ENCODE data around the gene CDC42EP1.
A peak's percentile ranks its signal among the peaks of the same experiment; 100 is the strongest.

Gene CDC42EP1

DNA sequence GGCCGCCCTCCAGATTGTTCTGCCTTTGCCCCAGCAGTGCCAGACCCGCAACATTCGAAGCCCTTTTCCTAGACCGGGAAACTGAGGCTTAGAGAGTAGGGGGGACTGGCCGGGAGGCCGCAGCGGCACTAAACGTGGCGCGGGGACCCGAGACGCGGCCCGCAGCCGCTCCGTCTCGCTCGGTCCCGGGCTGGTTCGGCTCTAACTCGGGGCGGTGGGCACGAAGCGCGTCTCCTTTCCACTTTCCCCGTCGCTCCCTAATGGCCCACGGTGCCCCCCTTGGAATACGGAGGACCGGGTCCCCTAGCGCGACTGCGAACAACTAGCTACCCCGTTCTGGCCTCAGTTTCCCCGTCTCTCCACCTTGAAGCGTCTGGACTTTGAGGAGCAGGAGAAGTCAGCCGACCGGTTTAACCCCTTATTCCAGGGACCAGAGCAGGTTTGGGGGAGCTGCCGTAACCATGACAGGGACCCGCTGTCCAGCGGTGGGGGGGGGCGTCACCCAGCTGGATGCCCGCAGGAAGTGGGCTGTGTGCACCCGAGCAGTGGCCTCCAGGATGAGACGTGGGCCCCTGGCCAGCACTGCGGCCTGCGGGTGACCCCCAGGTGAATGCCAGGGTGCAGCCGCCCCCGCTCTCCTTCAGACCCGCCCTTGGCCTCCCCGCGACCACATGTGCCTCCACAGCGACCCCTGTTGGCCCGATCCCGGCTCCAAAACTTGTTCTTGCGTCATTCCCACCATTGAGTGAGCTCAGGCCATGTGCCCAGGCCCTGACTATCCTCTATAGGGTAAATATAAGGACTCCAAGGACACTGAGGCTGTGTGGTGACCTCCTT, 1.1 kb downstream of the CDC42EP1 start:
- DNase-seq: no peak

DNA sequence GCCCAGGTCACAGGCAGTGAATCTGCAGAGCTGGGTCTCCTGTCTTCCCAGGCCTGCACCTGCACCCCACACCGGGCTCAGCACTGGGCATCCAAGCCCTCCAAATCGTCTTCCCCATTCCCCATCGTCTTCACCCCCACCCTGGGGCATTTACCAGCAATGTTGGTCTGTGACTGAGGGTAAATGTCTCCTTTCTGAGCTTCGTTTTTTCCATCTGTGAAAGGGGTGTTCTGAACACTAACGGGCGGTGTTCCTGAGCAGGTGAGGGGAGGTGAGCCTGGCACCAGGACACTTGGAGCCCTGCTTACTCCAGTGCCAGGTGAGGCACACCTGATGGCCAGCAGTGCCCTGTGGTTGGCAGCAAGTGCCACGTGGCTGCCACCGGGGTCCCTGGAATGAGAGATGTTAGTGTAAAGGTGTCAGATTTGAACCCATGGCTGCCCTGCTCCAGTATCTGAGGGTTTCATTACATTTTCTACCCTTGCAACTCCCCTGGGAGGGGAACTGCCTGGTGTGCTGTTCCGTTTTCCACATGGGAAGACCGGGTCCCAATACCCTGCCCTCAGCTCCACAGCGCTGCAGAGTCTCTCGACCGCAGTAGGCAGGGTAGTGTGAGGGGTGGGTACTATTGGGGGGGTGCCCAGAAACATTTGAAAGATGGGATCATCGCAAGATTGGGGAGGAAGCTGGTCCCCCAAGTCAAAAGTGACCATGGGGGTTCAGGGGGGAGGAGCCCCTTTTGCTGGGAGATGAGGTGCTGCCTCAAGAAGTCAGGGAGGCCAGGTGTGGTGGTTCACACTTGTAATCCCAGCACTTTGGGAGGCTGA, 2.0 kb downstream of the CDC42EP1 start:
- no peak for DNase-seq

DNA sequence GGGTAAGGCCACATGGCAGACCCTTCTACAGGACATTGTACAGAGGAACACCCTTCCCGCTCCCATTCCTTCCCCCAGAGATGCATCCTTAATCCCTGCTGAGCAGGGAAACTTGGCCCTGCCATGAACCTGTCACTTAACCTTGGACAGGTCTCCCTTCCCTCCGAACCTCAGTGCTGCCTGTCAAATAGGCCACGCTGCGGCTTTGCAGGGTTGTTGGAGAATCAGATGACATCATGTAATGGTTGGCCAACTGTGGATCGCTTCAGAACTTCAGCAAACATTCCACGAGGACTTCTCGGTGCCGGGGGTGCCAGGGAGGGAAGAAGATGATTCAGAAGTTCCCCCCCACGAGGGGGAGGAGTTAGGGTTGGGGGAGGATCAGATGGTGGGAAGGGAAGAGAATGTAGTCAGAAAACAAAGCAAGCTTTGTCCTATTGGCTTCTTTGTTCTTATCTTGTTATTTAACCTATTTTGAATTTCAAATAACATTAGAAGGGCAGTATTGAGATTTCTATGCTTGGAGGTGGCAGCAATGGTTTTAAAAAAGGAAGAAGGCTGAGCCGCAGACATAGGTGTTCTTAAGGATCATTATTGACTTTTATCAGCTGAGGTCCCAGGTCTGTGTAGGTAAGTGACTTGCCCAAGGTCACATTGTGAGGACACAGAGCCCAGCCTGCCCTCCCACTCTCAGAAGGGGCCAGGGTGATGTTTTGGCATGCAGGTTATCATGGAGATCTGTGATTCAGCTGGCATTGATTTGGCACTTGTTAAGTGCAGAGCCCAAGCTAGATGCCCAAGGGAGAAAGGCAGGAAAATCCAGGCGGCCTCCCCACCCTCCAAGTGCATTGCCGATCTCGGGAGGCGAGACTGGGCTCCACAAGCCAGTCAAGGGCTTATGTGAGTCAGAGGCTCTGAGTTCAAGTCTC, 3.1 kb downstream of the CDC42EP1 start:
- DNase-seq: no peak

DNA sequence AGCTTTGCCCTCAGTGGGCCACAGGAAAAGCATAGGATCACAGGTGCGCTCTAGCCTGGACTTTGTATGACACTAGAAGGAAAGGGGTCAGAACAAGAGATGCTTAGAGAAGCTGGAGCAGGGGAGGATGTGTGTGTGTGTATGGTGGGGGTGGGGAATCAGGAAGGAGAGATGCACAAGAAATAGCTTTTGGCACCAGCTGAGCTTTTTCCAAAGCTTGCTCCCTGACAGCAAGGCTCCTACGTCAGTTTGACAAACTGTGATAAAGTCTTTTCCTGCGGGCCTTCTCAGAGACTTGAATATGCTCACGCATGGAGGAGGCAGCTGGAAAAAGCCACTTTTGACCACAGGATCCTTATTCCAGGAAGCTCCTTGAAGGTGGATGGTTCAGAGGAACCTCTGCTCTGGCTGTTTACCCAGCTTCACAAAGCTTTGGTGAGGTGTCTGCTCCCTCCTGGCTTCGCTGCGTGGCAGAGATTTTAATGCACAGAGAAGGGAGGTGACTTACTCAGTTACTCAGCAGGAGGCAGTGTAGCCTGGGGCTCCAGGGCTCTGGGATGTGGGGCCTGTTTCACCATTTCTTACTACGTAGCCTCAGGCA, 3.9 kb downstream of the CDC42EP1 start:
- DNase-seq: no peak

DNA sequence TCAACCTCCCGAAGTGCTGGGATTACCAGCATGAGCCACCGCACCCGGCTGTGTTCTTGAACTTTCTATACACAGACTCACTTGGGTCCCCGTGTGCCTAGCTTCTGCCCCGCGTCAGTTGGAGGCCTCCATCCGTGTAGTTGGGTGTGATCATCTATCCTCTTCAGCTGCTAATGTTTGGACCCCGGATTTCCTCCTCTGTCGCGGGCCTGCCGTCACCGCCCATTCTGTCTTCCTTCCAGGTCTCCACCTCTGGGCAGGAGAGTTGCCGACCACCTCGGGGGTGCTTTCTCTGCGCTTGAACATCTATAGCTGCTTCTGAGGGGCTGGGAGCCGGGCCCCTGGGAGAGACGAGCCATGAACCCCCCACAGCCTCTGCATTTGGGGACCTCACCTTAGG, 5.5 kb downstream of the CDC42EP1 start:
- no peak for DNase-seq

DNA sequence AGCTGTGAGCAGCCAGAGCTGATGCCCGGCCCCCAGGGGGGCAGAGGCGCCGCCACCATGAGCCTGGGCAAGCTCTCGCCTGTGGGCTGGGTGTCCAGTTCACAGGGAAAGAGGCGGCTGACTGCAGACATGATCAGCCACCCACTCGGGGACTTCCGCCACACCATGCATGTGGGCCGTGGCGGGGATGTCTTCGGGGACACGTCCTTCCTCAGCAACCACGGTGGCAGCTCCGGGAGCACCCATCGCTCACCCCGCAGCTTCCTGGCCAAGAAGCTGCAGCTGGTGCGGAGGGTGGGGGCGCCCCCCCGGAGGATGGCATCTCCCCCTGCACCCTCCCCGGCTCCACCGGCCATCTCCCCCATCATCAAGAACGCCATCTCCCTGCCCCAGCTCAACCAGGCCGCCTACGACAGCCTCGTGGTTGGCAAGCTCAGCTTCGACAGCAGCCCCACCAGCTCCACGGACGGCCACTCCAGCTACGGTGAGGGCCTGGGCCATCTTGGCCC, 6.1 kb downstream of the CDC42EP1 start:
- DNase-seq: no peak

DNA sequence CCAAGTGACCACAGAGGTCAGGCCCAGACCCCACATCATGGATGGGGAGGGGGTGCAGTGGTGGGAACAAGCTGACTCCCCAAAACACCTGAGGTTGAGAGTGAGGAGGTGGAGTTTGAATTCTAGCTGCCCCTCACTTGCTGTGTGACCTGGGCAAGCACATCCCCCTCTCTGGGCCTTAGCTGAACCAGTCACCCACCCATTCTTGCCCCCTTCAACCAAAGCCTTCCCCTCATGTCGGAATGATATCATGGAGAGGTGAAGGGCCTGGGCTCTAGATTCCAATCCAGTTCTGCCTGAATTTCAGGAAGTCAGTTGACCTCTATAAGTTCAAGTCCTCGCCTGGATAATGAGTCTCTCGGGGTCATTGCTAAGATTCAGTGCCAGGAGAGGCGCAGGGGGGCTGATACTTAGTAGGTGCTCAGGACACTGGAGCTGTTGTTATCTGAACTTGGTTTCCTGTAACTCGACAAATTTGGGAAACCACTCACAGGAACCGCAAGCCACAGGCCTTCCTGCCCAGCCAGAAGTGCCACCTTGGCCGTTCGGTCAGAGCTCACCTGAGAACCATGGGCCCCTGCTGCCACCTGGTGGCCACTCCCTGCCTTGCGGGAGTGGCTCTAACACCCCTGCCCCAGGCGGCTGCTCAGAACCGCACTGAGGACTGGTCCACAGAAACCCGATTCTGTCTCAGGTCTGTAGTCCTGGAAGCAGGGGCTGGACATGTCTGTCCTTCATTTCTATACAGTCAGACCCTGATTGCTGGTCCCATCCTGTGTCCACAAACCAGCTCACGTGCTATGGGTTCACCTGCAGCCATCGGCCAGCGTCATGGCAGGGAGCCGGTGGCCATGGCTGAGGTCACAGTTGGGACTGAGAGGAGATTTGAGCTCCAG, 6.9 kb downstream of the CDC42EP1 start:
- peak; percentile 58 for DNase-seq

DNA sequence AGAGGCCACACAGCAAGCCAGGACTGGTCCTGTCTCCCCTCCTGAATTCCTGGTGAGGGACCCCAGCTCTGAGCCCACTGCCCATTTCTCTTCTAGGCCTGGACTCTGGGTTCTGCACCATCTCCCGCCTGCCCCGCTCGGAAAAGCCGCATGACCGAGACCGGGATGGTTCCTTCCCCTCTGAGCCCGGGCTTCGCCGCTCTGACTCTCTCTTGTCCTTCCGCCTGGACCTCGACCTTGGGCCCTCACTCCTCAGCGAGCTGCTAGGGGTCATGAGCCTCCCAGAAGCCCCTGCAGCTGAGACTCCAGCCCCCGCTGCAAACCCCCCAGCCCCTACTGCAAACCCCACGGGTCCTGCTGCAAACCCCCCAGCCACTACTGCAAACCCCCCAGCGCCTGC, 7.7 kb downstream of the CDC42EP1 start:
- no peak for DNase-seq

DNA sequence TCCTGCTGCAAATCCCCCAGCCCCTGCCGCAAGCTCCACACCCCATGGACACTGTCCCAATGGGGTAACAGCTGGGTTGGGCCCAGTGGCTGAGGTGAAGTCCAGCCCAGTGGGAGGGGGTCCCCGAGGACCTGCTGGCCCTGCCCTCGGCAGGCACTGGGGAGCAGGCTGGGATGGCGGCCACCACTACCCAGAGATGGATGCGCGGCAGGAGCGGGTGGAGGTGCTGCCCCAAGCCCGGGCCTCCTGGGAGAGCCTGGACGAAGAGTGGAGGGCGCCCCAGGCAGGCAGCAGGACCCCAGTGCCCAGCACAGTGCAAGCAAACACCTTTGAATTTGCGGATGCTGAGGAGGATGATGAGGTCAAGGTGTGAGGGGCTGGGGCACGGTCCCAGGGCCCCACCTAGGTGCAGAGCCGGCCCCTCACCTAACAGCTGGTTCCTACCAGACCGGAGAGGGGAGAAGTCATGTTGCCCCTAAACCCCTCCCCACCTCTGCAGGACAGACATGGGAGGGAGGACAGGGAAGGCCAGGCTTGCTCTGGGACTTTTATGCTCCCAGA, 8.2 kb downstream of the CDC42EP1 start:
- no peak for DNase-seq

DNA sequence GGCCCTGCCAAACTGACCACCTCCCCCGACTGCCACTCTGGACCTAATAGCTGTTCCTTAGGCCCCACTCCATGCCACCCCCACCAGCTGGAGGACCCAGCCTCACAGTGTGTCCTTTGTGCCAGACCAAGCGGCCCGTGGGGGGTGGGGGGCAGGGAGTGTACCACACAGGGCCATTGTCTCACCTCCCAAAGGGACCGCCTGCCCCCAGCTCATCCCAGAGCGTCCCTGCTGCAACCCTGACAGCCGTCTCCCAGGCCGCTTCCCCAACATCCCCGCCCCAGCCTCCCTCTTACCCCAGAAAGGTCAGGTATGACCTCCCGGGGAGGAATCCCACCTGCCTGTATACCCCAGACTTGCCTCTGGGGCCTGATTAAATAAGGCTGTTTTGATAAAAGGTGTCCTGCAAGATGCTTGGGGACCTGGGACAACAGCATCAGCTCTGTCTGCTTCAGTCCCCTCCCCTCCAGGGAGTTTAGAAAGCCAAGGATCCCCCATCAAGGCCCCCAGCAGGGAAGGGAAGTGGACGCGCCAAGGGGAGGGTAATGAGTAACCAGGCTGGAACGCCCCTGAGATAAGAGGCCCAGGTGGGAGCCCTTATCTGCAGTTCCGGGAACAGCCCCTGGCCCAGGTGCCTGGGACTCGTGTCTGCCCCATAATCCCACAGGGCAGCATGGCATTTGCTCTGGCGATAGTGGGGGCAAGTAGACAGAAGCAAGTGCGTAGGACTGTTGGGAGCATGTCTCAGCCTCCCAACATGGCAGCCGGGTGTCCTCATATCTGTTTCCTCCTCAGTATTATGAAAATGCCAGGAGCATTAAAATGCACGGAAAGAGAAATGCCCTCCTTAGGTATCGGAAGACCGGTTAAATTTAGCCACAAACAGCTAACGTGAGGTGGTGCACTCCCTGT, 9.0 kb downstream of the CDC42EP1 start:
- DNase-seq: no peak

DNA sequence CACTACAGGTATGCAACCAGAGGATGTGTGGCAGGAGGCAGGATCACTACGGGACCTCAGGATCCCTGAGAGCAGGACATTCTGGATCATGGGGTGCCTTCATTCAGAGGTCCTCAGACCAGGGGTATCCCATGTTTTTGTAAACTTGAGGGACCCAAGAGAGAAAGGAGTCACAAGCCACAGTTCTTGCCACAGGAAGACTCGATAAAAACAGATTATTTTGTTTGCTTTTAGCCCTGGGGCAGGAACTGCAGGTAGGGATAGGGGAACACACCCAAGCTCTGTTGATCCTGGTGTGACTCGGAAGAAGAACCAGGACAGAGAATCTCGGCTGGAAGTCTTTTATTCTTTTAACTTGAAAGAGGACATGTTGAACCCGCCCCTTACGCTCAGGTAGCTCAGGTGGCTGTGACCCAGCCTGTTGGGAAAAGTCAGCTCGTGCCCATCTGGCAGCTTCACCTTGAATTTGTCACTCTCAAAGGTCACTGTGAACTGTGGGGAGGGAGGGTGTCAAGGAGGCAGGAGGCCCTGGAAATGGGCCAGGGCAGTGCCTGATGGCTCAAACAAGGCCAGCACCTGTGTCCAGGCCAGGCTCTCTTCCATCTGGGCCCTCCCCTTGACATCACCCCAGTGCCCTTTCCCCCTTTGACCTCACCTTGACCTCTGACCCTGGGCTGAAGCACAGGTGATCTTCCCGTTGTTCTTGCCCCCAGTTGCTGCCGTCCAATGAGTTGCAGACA, 9.8 kb downstream of the CDC42EP1 start:
- DNase-seq: no peak

DNA sequence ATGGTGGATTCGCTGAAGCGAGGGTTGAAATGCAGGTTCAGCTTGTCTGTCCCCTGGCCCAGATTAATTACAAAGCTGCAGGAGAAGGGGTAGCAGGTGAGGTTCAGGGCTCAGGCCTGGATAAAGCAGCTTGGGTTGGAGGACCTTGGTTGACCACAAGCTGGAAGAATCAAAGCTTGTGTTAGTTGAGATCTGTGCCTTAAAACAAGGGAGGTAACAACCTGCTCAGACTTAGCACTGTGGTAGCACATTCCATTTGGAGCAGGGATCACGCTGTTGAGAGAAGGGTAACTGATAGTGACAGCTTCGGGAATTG, 10.3 kb downstream of the CDC42EP1 start:
- DNase-seq: no peak

DNA sequence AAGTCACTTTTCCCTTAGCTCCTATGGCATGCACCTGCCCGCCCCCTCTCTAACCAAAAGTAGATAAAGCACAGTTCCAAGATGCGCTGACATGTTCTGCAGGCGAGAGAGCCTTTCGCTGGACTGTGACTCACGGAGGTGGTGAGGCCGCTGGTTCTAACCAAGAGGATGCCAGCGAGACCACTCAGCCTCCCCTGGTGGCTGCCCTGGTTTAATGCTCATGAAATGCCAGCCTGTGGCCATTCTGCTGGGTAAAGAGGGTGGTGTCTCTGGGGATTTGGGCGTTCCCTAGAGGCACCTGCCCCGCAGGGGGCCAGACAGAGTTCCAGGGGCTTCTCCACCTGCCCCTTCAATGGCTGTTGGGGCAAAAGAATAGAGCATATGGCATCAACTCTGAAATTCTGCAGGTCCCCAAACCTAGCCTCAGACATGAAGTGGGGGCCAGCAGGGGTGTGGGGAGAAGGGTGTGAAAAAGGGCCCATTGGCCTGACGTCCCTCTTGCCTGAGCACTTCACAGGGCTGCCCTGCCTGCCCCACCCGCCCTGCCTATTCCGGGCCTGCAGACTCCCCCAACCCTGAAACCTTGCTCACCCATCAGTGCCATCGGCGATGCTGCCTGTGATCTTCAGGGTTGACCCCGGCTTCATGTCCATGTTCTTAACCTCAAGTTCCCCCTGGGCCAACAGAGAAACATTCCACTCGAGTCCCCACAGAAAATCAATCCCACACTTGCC, 11.1 kb downstream of the CDC42EP1 start:
- no peak for DNase-seq

DNA sequence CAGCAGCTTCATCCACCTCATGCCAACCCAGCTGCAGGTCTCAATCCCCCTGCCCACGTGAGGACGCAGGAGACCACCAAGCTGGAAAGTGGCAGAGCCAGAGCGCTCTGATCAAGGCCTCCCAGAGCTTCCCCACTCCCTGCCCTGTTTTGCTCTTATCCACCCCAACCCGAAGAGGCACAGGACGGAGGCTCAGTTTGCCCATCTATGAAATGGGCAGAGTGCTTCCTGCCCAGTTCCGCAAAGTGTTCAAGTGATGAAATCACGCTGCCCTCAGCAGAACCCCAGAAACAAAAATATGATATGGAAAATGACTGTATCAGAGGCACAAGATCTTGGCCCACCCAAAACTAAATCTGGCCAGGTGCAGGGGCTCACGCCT, 11.7 kb downstream of the CDC42EP1 start:
- no peak for DNase-seq

DNA sequence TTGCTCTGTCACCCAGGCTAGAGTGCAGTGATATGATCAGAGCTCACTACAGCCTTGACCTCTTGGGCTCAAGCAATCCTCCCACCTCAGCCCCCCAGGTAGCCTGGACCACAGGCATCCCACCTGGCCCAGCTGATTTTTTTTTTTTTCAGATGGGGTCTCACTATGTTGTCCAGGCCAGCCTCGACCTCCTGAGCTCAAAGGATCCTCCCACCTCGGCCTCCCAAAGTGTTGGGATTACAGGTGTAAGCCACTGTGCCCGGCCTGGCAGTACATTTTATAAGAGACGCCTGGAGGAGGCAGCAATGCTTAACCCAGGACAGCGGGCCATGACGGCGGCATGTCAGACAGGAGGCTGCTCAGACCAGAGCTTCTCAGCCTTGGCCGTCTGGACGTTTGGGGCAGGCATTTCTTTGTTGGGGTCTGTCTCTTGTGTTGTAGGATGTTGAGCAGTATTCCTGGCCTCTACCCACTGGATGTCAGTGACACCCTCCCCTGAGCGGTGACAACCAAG, 15.3 kb downstream of the CDC42EP1 start:
- no peak for DNase-seq

DNA sequence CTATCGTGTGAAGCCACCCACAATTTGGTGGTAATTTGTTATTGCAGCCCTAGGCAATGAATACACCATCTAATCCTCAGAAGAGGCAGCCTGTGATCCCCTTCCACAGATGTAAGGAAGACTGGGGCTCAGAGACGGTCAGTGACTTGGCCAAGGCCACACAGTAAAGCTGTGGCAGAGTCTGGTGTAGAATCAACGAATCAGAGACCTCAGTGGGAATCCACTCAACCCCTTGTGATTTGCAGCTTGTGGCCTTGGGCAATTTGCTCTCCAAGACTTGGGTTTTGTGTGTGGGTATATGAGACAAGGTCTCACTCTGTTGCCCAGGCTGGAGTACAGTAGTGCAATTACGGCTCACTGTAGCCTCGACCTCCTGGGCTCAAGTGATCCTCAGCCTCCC, 17.7 kb downstream of the CDC42EP1 start:
- no peak for DNase-seq

DNA sequence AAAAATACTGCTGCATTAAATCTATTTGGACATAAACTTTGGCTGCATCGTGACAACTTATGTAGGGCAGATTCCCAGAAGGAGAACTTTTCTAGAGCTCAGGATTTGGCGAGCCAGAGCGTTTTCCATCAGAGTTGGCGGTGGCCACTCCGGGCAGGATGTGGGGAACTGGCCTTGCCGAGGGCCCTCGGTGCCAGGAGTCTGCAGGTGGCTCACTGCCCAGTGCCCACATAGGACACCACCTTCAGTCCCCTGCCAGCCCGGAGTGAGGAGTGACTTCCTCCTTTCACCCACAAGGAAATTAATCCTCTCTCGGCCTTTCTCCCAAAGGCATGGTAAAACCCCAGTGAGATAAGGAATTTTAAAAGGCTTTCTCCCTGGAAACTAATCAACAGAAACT, 21.2 kb downstream of the CDC42EP1 start:
- no peak for DNase-seq

DNA sequence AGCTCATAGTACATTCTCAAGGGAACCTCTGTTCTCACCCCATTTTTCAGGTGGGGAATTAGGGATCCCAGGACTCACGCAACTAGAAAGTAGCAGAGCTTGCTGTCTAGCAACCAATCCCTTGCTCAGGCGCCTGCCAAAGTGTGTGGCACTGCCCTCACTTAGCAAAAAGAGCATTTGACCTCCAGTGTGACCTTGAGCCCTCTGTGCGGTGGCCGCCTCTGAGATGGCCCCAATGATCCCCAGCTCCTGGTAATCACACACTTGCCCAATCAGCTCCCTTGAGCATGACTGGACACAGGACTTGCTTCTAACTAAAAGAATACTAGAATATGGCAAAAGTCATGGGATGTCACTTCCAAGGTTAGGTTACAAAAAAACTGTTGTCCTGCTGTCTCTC, 22.2 kb downstream of the CDC42EP1 start:
- no peak for DNase-seq
